GM19463 (cell line): ENCODE data around the gene PAX5.

Experiments
- ATAC-seq: cut with Tn5 transposase; IDR thresholded peaks from one replicate; pipeline ENCODE4 v1.9.1; 2021; ENCODE audit warnings: mild to moderate bottlenecking, moderate library complexity; ENCODE audit not compliant: unreplicated experiment

Gene PAX5

GRCh38 chr9:36842560-36843530 lies 191.2 kb downstream of the PAX5 start:
- no peak for ATAC-seq

GRCh38 chr9:36840898-36841536 lies 193.1 kb downstream of the PAX5 start:
- no peak for ATAC-seq

GRCh38 chr9:36839131-36839885 lies 194.8 kb downstream of the PAX5 start:
- no peak for ATAC-seq

- no peak for ATAC-seq
Measured at GRCh38 chr9:36837431-36838405, 196.3 kb downstream of the PAX5 start.

- ATAC-seq: no peak
Measured at GRCh38 chr9:36836486-36836885, 197.6 kb downstream of the PAX5 start.

GRCh38 chr9:36835271-36835996 lies 198.6 kb downstream of the PAX5 start:
- no peak for ATAC-seq

- ATAC-seq: no peak
Measured at GRCh38 chr9:36834736-36835135, 199.3 kb downstream of the PAX5 start.

- ATAC-seq: no peak
Measured at GRCh38 chr9:36833954-36834353, 200.1 kb downstream of the PAX5 start.

- ATAC-seq: no peak
Measured at GRCh38 chr9:36832164-36832795, 201.8 kb downstream of the PAX5 start.

GRCh38 chr9:36831381-36832161 lies 202.5 kb downstream of the PAX5 start:
- no peak for ATAC-seq

- no peak for ATAC-seq
Measured at GRCh38 chr9:36828611-36829013, 205.5 kb downstream of the PAX5 start.

- ATAC-seq: no peak
Measured at GRCh38 chr9:36827593-36827992, 206.5 kb downstream of the PAX5 start.

- no peak for ATAC-seq
Measured at GRCh38 chr9:36826581-36826980, 207.5 kb downstream of the PAX5 start.

- no peak for ATAC-seq
Measured at GRCh38 chr9:36825179-36825578, 208.9 kb downstream of the PAX5 start.

GRCh38 chr9:36823934-36824333 lies 210.1 kb downstream of the PAX5 start:
- ATAC-seq: no peak

GRCh38 chr9:36823466-36823865 lies 210.6 kb downstream of the PAX5 start:
- ATAC-seq: no peak

- no peak for ATAC-seq
Measured at GRCh38 chr9:36822201-36822600, 211.9 kb downstream of the PAX5 start.

- ATAC-seq: no peak
Measured at GRCh38 chr9:36820392-36820861, 213.6 kb downstream of the PAX5 start.
